HEK293 (cell line): Measurements from ENCODE around the gene CDK5R1.

Source experiments
- CTCF ChIA-PET: fragments of 350-600 bp; formaldehyde crosslinking; extraction: SDS; loops from one replicate; lab custom pipeline; 2021; ENCODE audit warnings: antibody characterized with exemption; lab: Yijun Ruan, JAX
- POLR2A ChIA-PET: fragments of 300-600 bp; formaldehyde crosslinking; extraction: SDS; loops from one replicate; lab custom pipeline; 2020; ENCODE audit warnings: antibody characterized with exemption, inconsistent platforms; lab: Yijun Ruan, JAX
- H3K27ac ChIP-seq: fragments of 200-500 bp; sonication (Bioruptor generic); 2 replicates; pipeline ENCODE4 v1.5.1; 2014; ENCODE audit warnings: low read depth, low read length, control low read depth, inconsistent platforms; ENCODE audit errors: extremely low read depth
- H3K36me3 ChIP-seq, 2 experiments: fragments of 200-500 bp in 1 of 2; sonication (Bioruptor generic) in 1 of 2; 1 replicate in 1 of 2; 2 replicates in 1 of 2; pipeline ENCODE4 v1.5.1; 2014 to 2017; ENCODE audit warnings: inconsistent platforms in 2 of 2, low read length in 2 of 2; ENCODE audit not compliant: control insufficient read depth in 2 of 2, insufficient read depth in 1 of 2
- H3K4me1 ChIP-seq: fragments of 200-500 bp; sonication (Bioruptor generic); 2 replicates; pipeline ENCODE4 v1.5.1; 2014; ENCODE audit warnings: mild to moderate bottlenecking, low read length, inconsistent platforms; ENCODE audit not compliant: control insufficient read depth, insufficient read depth
- H3K4me3 ChIP-seq: 2 replicates; pipeline ENCODE4 v1.5.1; 2011; ENCODE audit warnings: low read depth, mild to moderate bottlenecking, control low read depth, low read length, moderate library complexity
- H3K9me3 ChIP-seq: fragments of 200-500 bp; sonication (Bioruptor generic); 2 replicates; pipeline ENCODE4 v1.5.1; 2014; ENCODE audit warnings: low read depth, low read length, inconsistent platforms; ENCODE audit not compliant: control insufficient read depth, insufficient read depth
- ATF2 ChIP-seq: fragments of 450-650 bp; formaldehyde crosslinking; IDR thresholded peaks from 2 replicates; pipeline ENCODE4 v1.5.1; 2016; ENCODE audit warnings: missing biosample characterization, missing genetic modification characterization, low read depth
- KLF16 ChIP-seq: fragments of 450-650 bp; formaldehyde crosslinking; IDR thresholded peaks from 2 replicates; pipeline ENCODE4 v1.5.1; 2017; ENCODE audit warnings: missing biosample characterization, missing genetic modification characterization
- KLF9 ChIP-seq: fragments of 450-650 bp; formaldehyde crosslinking; IDR thresholded peaks from 2 replicates; pipeline ENCODE4 v1.5.1; 2016; ENCODE audit warnings: missing biosample characterization, missing genetic modification characterization, low read depth
- MEIS1 ChIP-seq: sonication (generic); formaldehyde crosslinking; IDR thresholded peaks from 2 replicates; pipeline ENCODE4 v1.8.1; 2022; ENCODE audit warnings: missing genetic modification reagents, mild to moderate bottlenecking, borderline replicate concordance
- SCRT2 ChIP-seq: fragments of 450-650 bp; formaldehyde crosslinking; IDR thresholded peaks from 2 replicates; pipeline ENCODE4 v1.5.1; 2016; ENCODE audit warnings: missing biosample characterization, missing genetic modification characterization
- WT1 ChIP-seq: fragments of 450-650 bp; formaldehyde crosslinking; IDR thresholded peaks from 2 replicates; pipeline ENCODE4 v1.5.1; 2016; ENCODE audit warnings: missing biosample characterization, missing genetic modification characterization
- ZBTB8A ChIP-seq: fragments of 450-650 bp; formaldehyde crosslinking; IDR thresholded peaks from 2 replicates; pipeline ENCODE4 v1.5.1; 2016; ENCODE audit warnings: missing biosample characterization, missing genetic modification characterization
- ZEB2 ChIP-seq: fragments of 450-650 bp; formaldehyde crosslinking; IDR thresholded peaks from 2 replicates; pipeline ENCODE4 v1.5.1; 2016; ENCODE audit warnings: missing biosample characterization, missing genetic modification characterization
- ZFP37 ChIP-seq: fragments of 450-650 bp; formaldehyde crosslinking; IDR thresholded peaks from 2 replicates; pipeline ENCODE4 v1.5.1; 2016; ENCODE audit warnings: missing biosample characterization, missing genetic modification characterization
- ZNF112 ChIP-seq: fragments of 450-650 bp; formaldehyde crosslinking; IDR thresholded peaks from 2 replicates; pipeline ENCODE4 v1.5.0; 2017; ENCODE audit warnings: missing biosample characterization, missing genetic modification characterization
- ZNF138 ChIP-seq: fragments of 450-650 bp; formaldehyde crosslinking; IDR thresholded peaks from 2 replicates; pipeline ENCODE4 v1.5.1; 2016; ENCODE audit warnings: missing biosample characterization, missing genetic modification characterization, borderline replicate concordance
- ZNF221 ChIP-seq: fragments of 450-650 bp; formaldehyde crosslinking; IDR thresholded peaks from 2 replicates; pipeline ENCODE4 v1.5.1; 2017; ENCODE audit warnings: missing biosample characterization, missing genetic modification characterization, borderline replicate concordance
- ZNF335 ChIP-seq: fragments of 450-650 bp; formaldehyde crosslinking; conservative IDR thresholded peaks from 2 replicates; pipeline ENCODE4 v1.5.1; 2016; ENCODE audit warnings: missing biosample characterization, missing genetic modification characterization
- ZNF423 ChIP-seq: fragments of 450-650 bp; formaldehyde crosslinking; IDR thresholded peaks from 2 replicates; pipeline ENCODE4 v1.5.1; 2016; ENCODE audit warnings: missing biosample characterization, missing genetic modification characterization
- ZNF433 ChIP-seq: fragments of 450-650 bp; formaldehyde crosslinking; IDR thresholded peaks from 2 replicates; pipeline ENCODE4 v1.5.1; 2016; ENCODE audit warnings: missing biosample characterization, missing genetic modification characterization, low read depth
- ZNF501 ChIP-seq: fragments of 450-650 bp; formaldehyde crosslinking; IDR thresholded peaks from 2 replicates; pipeline ENCODE4 v1.5.1; 2016; ENCODE audit warnings: missing biosample characterization, missing genetic modification characterization
- ZNF548 ChIP-seq: fragments of 450-650 bp; formaldehyde crosslinking; IDR thresholded peaks from 2 replicates; pipeline ENCODE4 v1.5.1; 2016; ENCODE audit warnings: missing biosample characterization, missing genetic modification characterization
- ZNF585B ChIP-seq: fragments of 450-650 bp; formaldehyde crosslinking; IDR thresholded peaks from 2 replicates; pipeline ENCODE4 v1.5.1; 2016; ENCODE audit warnings: missing biosample characterization, missing genetic modification characterization
- ZNF600 ChIP-seq: fragments of 450-650 bp; formaldehyde crosslinking; IDR thresholded peaks from 2 replicates; pipeline ENCODE4 v1.5.1; 2016; ENCODE audit warnings: missing biosample characterization, missing genetic modification characterization
- ZNF626 ChIP-seq: fragments of 450-650 bp; sonication (Bioruptor Pico); formaldehyde crosslinking; IDR thresholded peaks from 2 replicates; pipeline ENCODE4 v1.5.1; 2018; ENCODE audit warnings: missing biosample characterization, missing genetic modification characterization, inconsistent platforms
- ZNF777 ChIP-seq: fragments of 450-650 bp; formaldehyde crosslinking; IDR thresholded peaks from 2 replicates; pipeline ENCODE4 v1.5.1; 2017; ENCODE audit warnings: missing biosample characterization, missing genetic modification characterization, borderline replicate concordance
- ZSCAN23 ChIP-seq: fragments of 450-650 bp; formaldehyde crosslinking; IDR thresholded peaks from 2 replicates; pipeline ENCODE4 v1.5.1; 2016; ENCODE audit warnings: missing biosample characterization, missing genetic modification characterization
- TF ChIP-seq, protein P1 (sequence below): fragments of 450-650 bp; formaldehyde crosslinking; IDR thresholded peaks from 2 replicates; pipeline ENCODE4 v1.5.1; 2017; ENCODE audit warnings: missing biosample characterization, missing genetic modification characterization
- TF ChIP-seq, protein P2 (sequence below): fragments of 450-650 bp; formaldehyde crosslinking; IDR thresholded peaks from 2 replicates; pipeline ENCODE4 v1.5.1; 2016; ENCODE audit warnings: missing biosample characterization, missing genetic modification characterization
- TF ChIP-seq, protein P3 (sequence below): fragments of 450-650 bp; formaldehyde crosslinking; IDR thresholded peaks from 2 replicates; pipeline ENCODE4 v1.5.1; 2016; ENCODE audit warnings: missing biosample characterization, missing genetic modification characterization

Gene CDK5R1

GRCh38 chr17:32533296-32533695, 46.5 kb downstream of the CDK5R1 start:
- TF ChIP-seq, protein P1, sequence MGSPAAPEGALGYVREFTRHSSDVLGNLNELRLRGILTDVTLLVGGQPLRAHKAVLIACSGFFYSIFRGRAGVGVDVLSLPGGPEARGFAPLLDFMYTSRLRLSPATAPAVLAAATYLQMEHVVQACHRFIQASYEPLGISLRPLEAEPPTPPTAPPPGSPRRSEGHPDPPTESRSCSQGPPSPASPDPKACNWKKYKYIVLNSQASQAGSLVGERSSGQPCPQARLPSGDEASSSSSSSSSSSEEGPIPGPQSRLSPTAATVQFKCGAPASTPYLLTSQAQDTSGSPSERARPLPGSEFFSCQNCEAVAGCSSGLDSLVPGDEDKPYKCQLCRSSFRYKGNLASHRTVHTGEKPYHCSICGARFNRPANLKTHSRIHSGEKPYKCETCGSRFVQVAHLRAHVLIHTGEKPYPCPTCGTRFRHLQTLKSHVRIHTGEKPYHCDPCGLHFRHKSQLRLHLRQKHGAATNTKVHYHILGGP, result no peak
- no peak for TF ChIP-seq ZFP37
- TF ChIP-seq ZNF221 (tag by site-specific recombination), result no peak
- TF ChIP-seq WT1 (tag by site-specific recombination), result no peak
- TF ChIP-seq ATF2 (tag by site-specific recombination), result no peak
- no peak for TF ChIP-seq ZNF600 (tag by site-specific recombination)
- TF ChIP-seq ZNF138, result no peak
- no peak for TF ChIP-seq KLF16 (tag by site-specific recombination)
- TF ChIP-seq, protein P2, sequence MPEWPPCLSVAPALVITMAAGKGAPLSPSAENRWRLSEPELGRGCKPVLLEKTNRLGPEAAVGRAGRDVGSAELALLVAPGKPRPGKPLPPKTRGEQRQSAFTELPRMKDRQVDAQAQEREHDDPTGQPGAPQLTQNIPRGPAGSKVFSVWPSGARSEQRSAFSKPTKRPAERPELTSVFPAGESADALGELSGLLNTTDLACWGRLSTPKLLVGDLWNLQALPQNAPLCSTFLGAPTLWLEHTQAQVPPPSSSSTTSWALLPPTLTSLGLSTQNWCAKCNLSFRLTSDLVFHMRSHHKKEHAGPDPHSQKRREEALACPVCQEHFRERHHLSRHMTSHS (tag by site-specific recombination), result no peak
- TF ChIP-seq MEIS1 (CRISPR knock-in tag), result no peak
- TF ChIP-seq ZSCAN23 (tag by site-specific recombination), result no peak
- no peak for TF ChIP-seq ZNF423 (tag by site-specific recombination)
- no peak for TF ChIP-seq ZNF501 (tag by site-specific recombination)
- TF ChIP-seq, protein P3, sequence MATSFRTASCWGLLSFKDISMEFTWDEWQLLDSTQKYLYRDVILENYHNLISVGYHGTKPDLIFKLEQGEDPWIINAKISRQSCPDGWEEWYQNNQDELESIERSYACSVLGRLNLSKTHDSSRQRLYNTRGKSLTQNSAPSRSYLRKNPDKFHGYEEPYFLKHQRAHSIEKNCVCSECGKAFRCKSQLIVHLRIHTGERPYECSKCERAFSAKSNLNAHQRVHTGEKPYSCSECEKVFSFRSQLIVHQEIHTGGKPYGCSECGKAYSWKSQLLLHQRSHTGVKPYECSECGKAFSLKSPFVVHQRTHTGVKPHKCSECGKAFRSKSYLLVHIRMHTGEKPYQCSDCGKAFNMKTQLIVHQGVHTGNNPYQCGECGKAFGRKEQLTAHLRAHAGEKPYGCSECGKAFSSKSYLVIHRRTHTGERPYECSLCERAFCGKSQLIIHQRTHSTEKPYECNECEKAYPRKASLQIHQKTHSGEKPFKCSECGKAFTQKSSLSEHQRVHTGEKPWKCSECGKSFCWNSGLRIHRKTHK, result no peak
- no peak for TF ChIP-seq ZNF585B (tag by site-specific recombination)
- no peak for TF ChIP-seq ZEB2
- no peaks in the 10 kb centered on the region for H3K36me3 ChIP-seq
- CTCF ChIA-PET, result interaction anchor here (0.7 to 0.8 kb wide), 2 partner anchors 147 to 250 kb away, joined by 3 read pairs; no protein-coding TSS in a partner anchor
- H3K27ac ChIP-seq, result no peak overlapping the region
- no peaks in the 10 kb centered on the region for H3K4me1 ChIP-seq
- POLR2A ChIA-PET, result interaction anchor here (1.1 kb wide), 1 partner anchor 47 kb away, joined by 3 read pairs; the partner anchor contains the start of gene CDK5R1
- no peak overlapping the region for H3K4me3 ChIP-seq
- H3K9me3 ChIP-seq, result no peaks in the 10 kb centered on the region

DNA sequence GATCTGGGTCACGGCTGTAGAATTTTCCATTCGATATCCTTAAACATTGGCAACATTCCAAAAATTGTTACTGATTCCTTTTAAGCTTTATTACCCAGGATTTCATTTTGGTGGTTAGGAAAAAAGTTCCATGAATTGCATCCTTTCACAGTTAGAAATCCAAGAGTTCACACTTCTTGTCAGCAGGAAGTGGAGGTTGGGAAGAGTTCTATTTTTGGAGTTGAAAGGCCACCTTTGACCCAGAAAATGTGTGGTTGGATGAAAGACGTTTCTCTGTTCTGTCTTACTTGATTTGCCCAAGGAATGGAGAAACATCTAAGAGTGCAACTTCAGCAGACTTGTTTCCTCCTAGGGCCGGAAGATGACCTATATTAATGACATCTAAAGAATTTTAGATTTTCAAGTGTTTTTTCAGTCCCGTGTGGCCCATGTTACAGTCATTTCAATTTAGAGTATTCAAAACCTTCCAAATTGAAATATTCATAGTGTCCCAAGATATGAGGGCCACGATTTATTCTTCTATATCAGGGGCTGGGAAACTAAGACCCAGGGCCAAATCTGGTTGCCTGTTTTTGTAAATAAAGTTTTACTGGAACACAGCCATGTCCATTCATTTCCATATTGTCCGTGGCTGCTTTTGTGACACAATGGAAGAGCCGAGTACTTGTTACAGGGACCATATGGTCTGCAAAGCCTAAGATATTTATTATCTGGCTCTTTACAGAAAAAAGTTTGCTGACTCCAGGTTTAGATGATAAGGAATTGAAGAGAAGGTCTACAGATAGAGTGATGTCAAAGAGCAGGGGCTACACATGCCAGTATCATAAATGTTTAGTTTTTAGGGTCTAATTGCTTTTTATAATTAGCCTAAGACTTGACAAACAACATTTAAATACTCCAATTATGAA, 50.2 kb downstream of the CDK5R1 start:
- POLR2A ChIA-PET, result no interaction called here
- H3K4me1 ChIP-seq, result no peaks in the 10 kb centered on the region
- TF ChIP-seq ZNF335 (tag by site-specific recombination) (no peak), ZNF548 (tag by site-specific recombination) (no peak), ZBTB8A (tag by site-specific recombination) (no peak), ZNF777 (tag by site-specific recombination) (no peak), SCRT2 (no peak), ZNF626 (tag by site-specific recombination) (no peak), ZNF112 (tag by site-specific recombination) (no peak), ZNF433 (tag by site-specific recombination) (no peak), KLF9 (tag by site-specific recombination) (no peak)
- TF ChIP-seq, all 188 proteins: peak for 0
- no peaks in the 10 kb centered on the region for H3K9me3 ChIP-seq
- CTCF ChIA-PET, result interaction anchor here (0.7 to 1.7 kb wide), 2 partner anchors 75 to 135 kb away, joined by 3 to 6 read pairs; no protein-coding TSS in a partner anchor
- H3K4me3 ChIP-seq, result no peak overlapping the region
- no peak overlapping the region for H3K27ac ChIP-seq
- H3K36me3 ChIP-seq, result no peaks in the 10 kb centered on the region
